ENCODE data around the gene STXBP6.

STXBP6 gene

GRCh38 chr14:24814346-24814745 is 235.6 kb downstream of the STXBP6 start:
- no peak for TF ChIP-seq CTCF (IDR thresholded peaks at IDR 0.05; ENCODE audit: low read depth, low read length, missing control alignments)
- DNase-seq (ENCODE audit: low read depth): no peak
- no peak overlapping the region for H3K4me3 ChIP-seq (ENCODE audit: low read depth, low read length)

- TF ChIP-seq CTCF (IDR thresholded peaks at IDR 0.05; ENCODE audit: low read depth, low read length, missing control alignments): no peak
- no peak overlapping the region for H3K4me3 ChIP-seq (ENCODE audit: low read depth, low read length)
- DNase-seq (ENCODE audit: low read depth): no peak
Observed at GRCh38 chr14:24813819-24814259, 236.1 kb downstream of the STXBP6 start.

- no peak overlapping the region for H3K4me3 ChIP-seq (ENCODE audit: low read depth, low read length)
Observed at GRCh38 chr14:24813089-24813815, 236.7 kb downstream of the STXBP6 start.

GRCh38 chr14:24809135-24809534 is 240.8 kb downstream of the STXBP6 start:
- H3K4me3 ChIP-seq (ENCODE audit: low read depth, low read length): no peak overlapping the region
- TF ChIP-seq CTCF (IDR thresholded peaks at IDR 0.05; ENCODE audit: low read depth, low read length, missing control alignments): no peak
- DNase-seq (ENCODE audit: low read depth): no peak

More at GRCh38 chr14:24813089-24813815, 236.7 kb downstream of the STXBP6 start:
- no peak for TF ChIP-seq CTCF (IDR thresholded peaks at IDR 0.05; ENCODE audit: low read depth, low read length, missing control alignments)
- DNase-seq (ENCODE audit: low read depth): no peak

- no peak overlapping the region for H3K4me3 ChIP-seq (ENCODE audit: low read depth, low read length)
- DNase-seq (ENCODE audit: low read depth): no peak
- no peak for TF ChIP-seq CTCF (IDR thresholded peaks at IDR 0.05; ENCODE audit: low read depth, low read length, missing control alignments)
Observed at GRCh38 chr14:24808412-24808811, 241.5 kb downstream of the STXBP6 start.

- H3K4me3 ChIP-seq (ENCODE audit: low read depth, low read length): no peak overlapping the region
- peak; percentile 7 for DNase-seq (ENCODE audit: low read depth)
- TF ChIP-seq CTCF (IDR thresholded peaks at IDR 0.05; ENCODE audit: low read depth, low read length, missing control alignments): peak; percentile 70
Observed at GRCh38 chr14:24806061-24806678, 243.8 kb downstream of the STXBP6 start.

All from GM12864 (cell line).